SK-N-SH (cell line): ENCODE results near the gene SNX11. TPM values are rescaled to one million over a fixed set of nuclear protein-coding genes. Genes with fewer than 3 reads are reported as not detected.

Source experiments
- CTCF ChIA-PET: fragments of 300-600, 350-600 bp; formaldehyde crosslinking; extraction: SDS; loops from one replicate; lab custom pipeline; 2021; lab: Yijun Ruan, JAX
- POLR2A ChIA-PET: fragments of 350-600 bp; sonication (Branson Sonifier 250); formaldehyde crosslinking; extraction: SDS; loops from one replicate; lab custom pipeline; 2020; ENCODE audit warnings: antibody characterized with exemption, inconsistent platforms; lab: Yijun Ruan, JAX
- DNase-seq: peaks from one replicate; pipeline ENCODE4 v3.0.0; 2012
- H2AFZ ChIP-seq: fragments of 200-600 bp; sonication (generic); 2 replicates; pipeline ENCODE4 v1.8.1; 2016; ENCODE audit warnings: antibody characterized with exemption, mild to moderate bottlenecking, low read depth
- H3F3A ChIP-seq: fragments of 200-600 bp; sonication (generic); replicated peaks from 2 replicates; pipeline ENCODE3; 2016; ENCODE audit warnings: antibody characterized with exemption, mild to moderate bottlenecking; ENCODE audit not compliant: insufficient read depth
- H3K27ac ChIP-seq, 2 experiments: fragments of 200-500 bp in 1 of 2; fragments of 200-600 bp in 1 of 2; sonication (Bioruptor generic) in 1 of 2; sonication (generic), shearing (Covaris generic) in 1 of 2; 2 replicates each; pipeline versions ENCODE4 v1.5.1 to v1.6.1; 2014 to 2016; ENCODE audit warnings: low read depth in 2 of 2, inconsistent platforms in 1 of 2, low read length in 1 of 2, mild to moderate bottlenecking in 1 of 2, mixed read lengths in 1 of 2
- H3K27me3 ChIP-seq: fragments of 200-600 bp; sonication (generic), shearing (Covaris generic); 2 replicates; pipeline ENCODE4 v1.6.1; 2016; ENCODE audit warnings: mixed run types; ENCODE audit not compliant: insufficient read depth
- H3K36me3 ChIP-seq, 2 experiments: fragments of 200-500 bp in 1 of 2; fragments of 200-600 bp in 1 of 2; sonication (Bioruptor generic) in 1 of 2; sonication (generic) in 1 of 2; replicated peaks in 1 of 2; 2 replicates each; pipeline versions ENCODE3 to v1.5.1; 2014 to 2016; ENCODE audit warnings: low read length in 1 of 2, mild to moderate bottlenecking in 1 of 2; ENCODE audit not compliant: insufficient read depth in 2 of 2, control insufficient read depth in 1 of 2
- H3K4me1 ChIP-seq, 2 experiments: fragments of 200-500 bp in 1 of 2; fragments of 200-600 bp in 1 of 2; sonication (Bioruptor generic) in 1 of 2; sonication (generic), shearing (Covaris generic) in 1 of 2; 2 replicates each; pipeline versions ENCODE4 v1.5.1 to v1.6.1; 2014 to 2016; ENCODE audit warnings: low read depth in 1 of 2, low read length in 1 of 2, mixed run types in 1 of 2; ENCODE audit not compliant: insufficient read depth in 2 of 2, control insufficient read depth in 1 of 2
- H3K4me2 ChIP-seq: fragments of 200-600 bp; sonication (generic), shearing (Covaris generic); 2 replicates; pipeline ENCODE4 v1.6.1; 2017; ENCODE audit warnings: mixed run types
- H3K4me3 ChIP-seq, 2 experiments: fragments of 200-500 bp in 1 of 2; fragments of 200-600 bp in 1 of 2; sonication (Bioruptor generic) in 1 of 2; sonication (generic), shearing (Covaris generic) in 1 of 2; 2 replicates each; pipeline versions ENCODE4 v1.5.1 to v1.8.1; 2014 to 2016; ENCODE audit warnings: low read depth in 2 of 2, inconsistent platforms in 1 of 2, low read length in 1 of 2, mild to moderate bottlenecking in 1 of 2, mixed read lengths in 1 of 2, moderate library complexity in 1 of 2
- H3K79me2 ChIP-seq: fragments of 200-600 bp; sonication (generic); 2 replicates; pipeline ENCODE4 v1.8.1; 2017; ENCODE audit warnings: mild to moderate bottlenecking; ENCODE audit not compliant: insufficient read depth
- H3K9ac ChIP-seq: fragments of 200-600 bp; sonication (generic); 2 replicates; pipeline ENCODE4 v1.6.1; 2017; ENCODE audit warnings: mixed run types
- H3K9me2 ChIP-seq: fragments of 200-600 bp; sonication (generic); 2 replicates; pipeline ENCODE4 v1.6.1; 2017; ENCODE audit warnings: mixed run types
- H3K9me3 ChIP-seq: fragments of 200-600 bp; sonication (generic); 2 replicates; pipeline ENCODE4 v1.6.1; 2017; ENCODE audit warnings: mixed run types, mild to moderate bottlenecking, moderate library complexity
- H4K20me1 ChIP-seq: fragments of 200-600 bp; sonication (generic); 2 replicates; pipeline ENCODE4 v1.6.1; 2017; ENCODE audit warnings: mild to moderate bottlenecking, mixed run types; ENCODE audit not compliant: insufficient read depth
- CHD2 ChIP-seq: fragments of 150-350 bp; IDR thresholded peaks from 2 replicates; pipeline ENCODE4 v1.6.1; 2018; ENCODE audit warnings: low read length; ENCODE audit not compliant: partially characterized antibody
- CTCF ChIP-seq: fragments of 200-600 bp; sonication (generic); IDR thresholded peaks from 2 replicates; pipeline ENCODE4 v1.6.1; 2017; ENCODE audit warnings: antibody characterized with exemption, mild to moderate bottlenecking, moderate library complexity
- ELF1 ChIP-seq: IDR thresholded peaks from 2 replicates; pipeline ENCODE4 v1.4.0; 2012
- EP300 ChIP-seq, 2 experiments: IDR thresholded peaks; 2 replicates each; pipeline versions ENCODE4 v1.4.0 to v1.6.1; 2012; ENCODE audit warnings: borderline replicate concordance in 1 of 2, low read depth in 1 of 2, low read length in 1 of 2
- FOXJ3 ChIP-seq: sonication (generic); formaldehyde crosslinking; IDR thresholded peaks from 2 replicates; pipeline ENCODE4 v1.5.1; 2020; ENCODE audit warnings: mild to moderate bottlenecking, missing genetic modification reagents
- GABPA ChIP-seq: IDR thresholded peaks from 2 replicates; pipeline ENCODE4 v1.4.0; 2012; ENCODE audit warnings: low read depth, mild to moderate bottlenecking
- JUND ChIP-seq: IDR thresholded peaks from 2 replicates; pipeline ENCODE4 v1.4.0; 2012
- MAX ChIP-seq: IDR thresholded peaks from 2 replicates; pipeline ENCODE4 v1.4.0; 2012; ENCODE audit warnings: low read depth
- MEF2A ChIP-seq: IDR thresholded peaks from 2 replicates; pipeline ENCODE4 v1.4.0; 2012; ENCODE audit warnings: low read depth, borderline replicate concordance
- NFIC ChIP-seq: IDR thresholded peaks from 2 replicates; pipeline ENCODE4 v1.4.0; 2012; ENCODE audit warnings: borderline replicate concordance
- RAD21 ChIP-seq: IDR thresholded peaks from 2 replicates; pipeline ENCODE4 v1.6.1; 2012; ENCODE audit warnings: mild to moderate bottlenecking, low read length
- RCOR1 ChIP-seq: fragments of 150-350 bp; IDR thresholded peaks from 2 replicates; pipeline ENCODE4 v1.6.1; 2017; ENCODE audit warnings: antibody characterized with exemption, low read length
- RFX5 ChIP-seq: IDR thresholded peaks from 2 replicates; pipeline ENCODE4 v1.6.1; 2012; ENCODE audit warnings: mild to moderate bottlenecking, improper control_type of control experiment, low read length
- RXRA ChIP-seq: IDR thresholded peaks from 2 replicates; pipeline ENCODE4 v1.4.0; 2012; ENCODE audit warnings: low read depth, mild to moderate bottlenecking, borderline replicate concordance
- SIN3A ChIP-seq: IDR thresholded peaks from 2 replicates; pipeline ENCODE4 v1.6.1; 2012; ENCODE audit warnings: low read depth, mild to moderate bottlenecking, low read length, moderate library complexity, borderline replicate concordance
- SMC3 ChIP-seq: IDR thresholded peaks from 2 replicates; pipeline ENCODE4 v1.6.1; 2012; ENCODE audit warnings: low read depth, low read length, improper control_type of control experiment
- TCF12 ChIP-seq: IDR thresholded peaks from 2 replicates; pipeline ENCODE4 v1.4.0; 2012
- TEAD4 ChIP-seq: IDR thresholded peaks from 2 replicates; pipeline ENCODE4 v1.4.0; 2012; ENCODE audit warnings: mild to moderate bottlenecking, borderline replicate concordance; ENCODE audit not compliant: insufficient read depth
- WGBS: methylation state at CpG from one replicate; pipeline ENCODE4 v1.1.6; 2017; ENCODE audit warnings: low lambda C conversion rate; 5-methylcytosine and 5-hydroxymethylcytosine counted together
- polyA plus RNA-seq, 3 experiments: library from polyadenylated mRNA; depleted of rRNA; stranded (reverse); fragments of >200 nt; gene quantifications; 2 replicates each; pipeline ENCODE4 v1.2.3, GENCODE V29; 2012
- TF ChIP-seq, protein P1 (sequence below): fragments of 150-350 bp; IDR thresholded peaks from 2 replicates; pipeline ENCODE4 v1.6.1; 2017; ENCODE audit warnings: antibody characterized with exemption, low read length, low read depth, borderline replicate concordance

The SNX11 gene
- polyA plus RNA-seq, 1 of the 3 experiments (the other 2 are of a cell fraction), result 19.0 TPM

DNA sequence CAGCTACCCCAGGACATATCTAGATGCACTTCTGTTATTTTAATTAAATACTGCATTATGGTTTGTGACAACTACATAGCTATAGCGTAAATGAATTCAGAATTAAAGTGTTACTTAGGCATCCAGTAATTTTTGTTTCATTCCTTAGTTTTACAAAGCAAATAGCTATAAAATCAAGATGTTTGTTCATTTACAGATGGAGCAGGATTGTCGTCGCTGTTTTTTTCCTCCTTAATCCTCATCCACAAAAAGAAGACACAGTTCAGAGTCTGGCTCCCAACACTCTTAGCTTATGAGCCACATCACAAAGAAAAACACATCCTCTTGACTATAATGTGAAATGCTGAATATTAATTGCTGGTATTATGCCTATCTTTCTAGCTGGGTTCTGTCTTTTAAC is 43.7 kb downstream of the SNX11 start:
- TF ChIP-seq RFX5, result no peak
- no peak for TF ChIP-seq RXRA
- no peak for TF ChIP-seq ELF1
- no peak for TF ChIP-seq FOXJ3
- peaks cover 96% of the 10 kb centered on the region for H3K27me3 ChIP-seq
- H3K4me1 ChIP-seq, result peaks cover 4 to 15% of the 10 kb centered on the region in 2 experiments; a peak in 3 of 4 replicates
- H3K79me2 ChIP-seq, result no peaks in the 10 kb centered on the region
- H3K27ac ChIP-seq, result no peak overlapping the region
- DNase-seq, result no peak
- no peaks in the 10 kb centered on the region for H3K9me2 ChIP-seq
- no peaks in the 10 kb centered on the region for H3F3A ChIP-seq
- ChIA-PET CTCF (interaction anchor here (0.5 to 1.8 kb wide), 7 partner anchors 20 to 467 kb away, joined by 3 to 7 read pairs (median 3); partner anchors contain the start of gene CDK5RAP3), POLR2A (no interaction called here)
- H3K36me3 ChIP-seq, result no peaks in the 10 kb centered on the region
- H3K9ac ChIP-seq, result no peak overlapping the region
- no peak overlapping the region for H2AFZ ChIP-seq
- 38% methylated on average over 3 of the region's 3 CpGs for WGBS
- H4K20me1 ChIP-seq, result no peaks in the 10 kb centered on the region
- H3K9me3 ChIP-seq, result no peaks in the 10 kb centered on the region
- no peak overlapping the region for H3K4me3 ChIP-seq
- no peak overlapping the region for H3K4me2 ChIP-seq

DNA sequence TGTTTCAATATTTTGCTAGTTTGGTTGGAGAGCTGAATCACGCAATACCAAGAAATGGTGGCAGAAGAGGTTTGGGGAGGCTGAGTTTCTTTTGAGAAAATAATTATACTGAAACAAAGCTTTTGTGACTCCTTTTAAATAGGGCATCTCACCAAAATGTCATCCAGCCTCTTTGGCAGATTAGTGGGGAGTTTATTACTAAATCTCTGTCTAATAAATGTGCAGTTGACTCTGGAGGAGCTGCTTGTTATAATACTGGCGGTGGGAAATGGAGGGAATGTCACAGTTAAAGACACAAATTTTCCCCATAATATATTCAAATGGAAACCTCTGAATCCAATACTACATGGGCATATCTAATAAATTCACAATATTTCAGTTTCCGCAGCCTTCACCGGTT is 44.7 kb downstream of the SNX11 start:
- Histone ChIP-seq H3K4me2 (no peak overlapping the region), H3F3A (no peaks in the 10 kb centered on the region), H3K27me3 (peaks cover 96% of the 10 kb centered on the region), H3K9me2 (no peaks in the 10 kb centered on the region), H3K79me2 (no peaks in the 10 kb centered on the region)
- ChIA-PET CTCF (interaction anchor here (1.1 to 3.4 kb wide), 4 partner anchors 12 to 466 kb away, joined by 3 to 11 read pairs (median 6); no protein-coding TSS in a partner anchor), POLR2A (no interaction called here)
- TF ChIP-seq JUND (no peak), SIN3A (no peak), CHD2 (no peak), NFIC (no peak), RFX5 (no peak)
- TF ChIP-seq, all 33 proteins: peak for 0
- Histone ChIP-seq H2AFZ (no peak overlapping the region), H3K27ac (no peak overlapping the region), H3K4me1 (peaks cover 4 to 15% of the 10 kb centered on the region in 2 experiments; a peak in 3 of 4 replicates), H3K36me3 (no peaks in the 10 kb centered on the region), H3K9me3 (no peaks in the 10 kb centered on the region), H3K4me3 (no peak overlapping the region), H3K9ac (no peak overlapping the region), H4K20me1 (no peaks in the 10 kb centered on the region)
- 43% methylated on average over 4 of the region's 4 CpGs for WGBS
- DNase-seq, result no peak

- no peaks in the 10 kb centered on the region for H3K9me2 ChIP-seq
- H2AFZ ChIP-seq, result no peak overlapping the region
- DNase-seq, result peak; percentile 62
- H3K79me2 ChIP-seq, result no peaks in the 10 kb centered on the region
- CTCF ChIA-PET, result interaction anchor here (0.6 to 3.8 kb wide), 26 partner anchors 9 to 556 kb away, joined by 3 to 24 read pairs (median 4); no protein-coding TSS in a partner anchor
- peaks cover 4 to 6% of the 10 kb centered on the region in 2 experiments; a peak in 3 of 4 replicates for H3K4me1 ChIP-seq
- no peak overlapping the region for H3K4me3 ChIP-seq
- no peak overlapping the region for H3K27ac ChIP-seq
- 9% methylated on average over 6 of the region's 6 CpGs for WGBS
- H3K27me3 ChIP-seq, result peaks cover 84% of the 10 kb centered on the region
- H3F3A ChIP-seq, result no peaks in the 10 kb centered on the region
- POLR2A ChIA-PET, result no interaction called here
- H4K20me1 ChIP-seq, result no peaks in the 10 kb centered on the region
- H3K9ac ChIP-seq, result no peak overlapping the region
- H3K36me3 ChIP-seq, result no peaks in the 10 kb centered on the region
- no peak overlapping the region for H3K4me2 ChIP-seq
- H3K9me3 ChIP-seq, result no peaks in the 10 kb centered on the region
- no peak for TF ChIP-seq JUND
- TF ChIP-seq MEF2A, result no peak
- peak; percentile 44 for TF ChIP-seq SMC3
- TF ChIP-seq GABPA, result no peak
- no peak for TF ChIP-seq RXRA
- TF ChIP-seq, protein P1, sequence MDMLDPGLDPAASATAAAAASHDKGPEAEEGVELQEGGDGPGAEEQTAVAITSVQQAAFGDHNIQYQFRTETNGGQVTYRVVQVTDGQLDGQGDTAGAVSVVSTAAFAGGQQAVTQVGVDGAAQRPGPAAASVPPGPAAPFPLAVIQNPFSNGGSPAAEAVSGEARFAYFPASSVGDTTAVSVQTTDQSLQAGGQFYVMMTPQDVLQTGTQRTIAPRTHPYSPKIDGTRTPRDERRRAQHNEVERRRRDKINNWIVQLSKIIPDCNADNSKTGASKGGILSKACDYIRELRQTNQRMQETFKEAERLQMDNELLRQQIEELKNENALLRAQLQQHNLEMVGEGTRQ, result no peak
- TF ChIP-seq RAD21, result peak; percentile 72
- TF ChIP-seq CTCF, result peak; percentile 74
- TF ChIP-seq MAX, result no peak
- TF ChIP-seq RFX5, result no peak
- TF ChIP-seq EP300 (IDR thresholded peaks at IDR 0.05; ENCODE audit: borderline replicate concordance in 1 of 2, low read depth in 1 of 2, low read length in 1 of 2), result no peak
- no peak for TF ChIP-seq NFIC
- TF ChIP-seq TCF12, result no peak
- TF ChIP-seq TEAD4, result no peak
- TF ChIP-seq RCOR1, result no peak
These were observed 46.3 kb downstream of the SNX11 start for GRCh38 chr17:48153691-48154358.
